Endothelial cell of umbilical vein (primary cell): ENCODE measurements around the gene SORCS2. TPM values are rescaled to one million over a fixed set of nuclear protein-coding genes. Genes with fewer than 3 reads are reported as not detected.

ENCODE experiments used
- BruUV-seq: library from RNA; stranded (reverse); fragments of 400-500 nt; replicated peaks from 2 replicates; lab custom pipeline; 2021; lab: Mats Ljungman, UMichigan
- CTCF ChIA-PET: fragments of 300-600, 350-600 bp; sonication (Branson Sonifier 250); formaldehyde crosslinking; loops from one replicate; lab custom pipeline; 2021; ENCODE audit warnings: antibody characterized with exemption, inconsistent platforms; lab: Charles Lee
- POLR2A ChIA-PET: fragments of 300-600, 350-600 bp; sonication (Branson Sonifier 250); formaldehyde crosslinking; loops from one replicate; lab custom pipeline; 2021; ENCODE audit warnings: antibody characterized with exemption, inconsistent platforms; lab: Charles Lee
- DNase-seq: peaks from one replicate; pipeline ENCODE4 v3.0.0-alpha.2; 2011; ENCODE audit warnings: low read depth, low spot score
- FAIRE-seq: peaks from 2 replicates; lab custom pipeline; 2011; peaks lifted over from hg19 to GRCh38; lab: Jason Lieb, UNC
- H2AFZ ChIP-seq: 2 replicates; pipeline ENCODE4 v1.6.0; 2012; ENCODE audit warnings: low read depth, low read length, control low read depth, inconsistent platforms
- H3K27ac ChIP-seq: 2 replicates; pipeline ENCODE4 v1.5.1; 2011; ENCODE audit warnings: low read depth, mild to moderate bottlenecking, control low read depth, low read length, moderate library complexity; ENCODE audit not compliant: insufficient read depth
- H3K27me3 ChIP-seq, 2 experiments: 2 replicates each; pipeline versions ENCODE4 v1.6.0 to v1.6.1; 2011; ENCODE audit warnings: low read length in 2 of 2, mixed read lengths in 1 of 2; ENCODE audit not compliant: control insufficient read depth in 2 of 2, insufficient read depth in 2 of 2
- H3K36me3 ChIP-seq, 2 experiments: 2 replicates in 1 of 2; 3 replicates in 1 of 2; pipeline ENCODE4 v1.5.1; 2011; ENCODE audit warnings: low read length in 2 of 2, mild to moderate bottlenecking in 1 of 2, moderate library complexity in 1 of 2; ENCODE audit not compliant: control insufficient read depth in 2 of 2, insufficient read depth in 2 of 2; ENCODE audit errors: extremely low read depth in 1 of 2
- H3K4me1 ChIP-seq: 3 replicates; pipeline ENCODE4 v1.5.1; 2011; ENCODE audit warnings: mild to moderate bottlenecking, low read length; ENCODE audit not compliant: control insufficient read depth, insufficient read depth; ENCODE audit errors: extremely low read depth
- H3K4me2 ChIP-seq: 2 replicates; pipeline ENCODE4 v1.6.1; 2011; ENCODE audit warnings: low read length, control low read depth, mixed read lengths; ENCODE audit not compliant: insufficient read depth
- H3K4me3 ChIP-seq, 3 experiments: fragments of 200-600 bp in 1 of 3; sonication (generic), shearing (Covaris generic) in 1 of 3; replicated peaks in 1 of 3; 2 replicates each; pipeline ENCODE4 v1.5.1; 2011 to 2016; ENCODE audit warnings: control low read depth in 3 of 3, low read length in 3 of 3, mild to moderate bottlenecking in 2 of 3, inconsistent platforms in 1 of 3, low read depth in 1 of 3, moderate library complexity in 1 of 3; ENCODE audit not compliant: insufficient read depth in 1 of 3
- H3K79me2 ChIP-seq: 2 replicates; pipeline ENCODE4 v1.6.0; 2012; ENCODE audit warnings: low read length, inconsistent platforms; ENCODE audit not compliant: control insufficient read depth, insufficient read depth
- H3K9ac ChIP-seq: replicated peaks from 2 replicates; pipeline ENCODE3; 2011; ENCODE audit warnings: low read length, control low read depth; ENCODE audit not compliant: insufficient read depth; ENCODE audit errors: extremely low read depth
- H3K9me1 ChIP-seq: replicated peaks from 3 replicates; pipeline ENCODE4 v1.6.0; 2011; ENCODE audit warnings: mild to moderate bottlenecking, low read length; ENCODE audit not compliant: control insufficient read depth, insufficient read depth; ENCODE audit errors: extremely low read depth
- H3K9me3 ChIP-seq: replicated peaks from 2 replicates; pipeline ENCODE4 v1.5.1; 2012; ENCODE audit warnings: low read length, inconsistent platforms; ENCODE audit not compliant: control insufficient read depth, insufficient read depth
- H4K20me1 ChIP-seq: replicated peaks from 2 replicates; pipeline ENCODE3; 2011; ENCODE audit warnings: mild to moderate bottlenecking, low read length; ENCODE audit not compliant: control insufficient read depth, insufficient read depth; ENCODE audit errors: extremely low read depth
- EZH2 ChIP-seq: IDR thresholded peaks from 2 replicates; pipeline ENCODE4 v1.6.1; 2012; ENCODE audit warnings: borderline replicate concordance, low read depth, mild to moderate bottlenecking, moderate library complexity, low read length, inconsistent platforms; ENCODE audit not compliant: severe bottlenecking
- FOS ChIP-seq: IDR thresholded peaks from 2 replicates; pipeline ENCODE4 v1.6.1; 2011; ENCODE audit warnings: mild to moderate bottlenecking, low read length, moderate library complexity, borderline replicate concordance; ENCODE audit not compliant: insufficient read depth
- GATA2 ChIP-seq: IDR thresholded peaks from 2 replicates; pipeline ENCODE4 v1.7.0; 2011; ENCODE audit warnings: low read depth, mild to moderate bottlenecking, moderate library complexity, mixed read lengths, low read length; ENCODE audit not compliant: insufficient read length, insufficient read depth
- JUN ChIP-seq: IDR thresholded peaks from 2 replicates; pipeline ENCODE4 v1.6.1; 2011; ENCODE audit warnings: borderline replicate concordance, low read depth; ENCODE audit not compliant: insufficient read length, insufficient read depth
- MYC ChIP-seq: IDR thresholded peaks from one replicate; pipeline ENCODE4 v1.6.1; 2011; ENCODE audit warnings: mild to moderate bottlenecking, low read depth, low read length
- POLR2A ChIP-seq: IDR thresholded peaks from 2 replicates; pipeline ENCODE4 v1.6.1; 2012; ENCODE audit warnings: low read depth, mild to moderate bottlenecking, control low read depth, low read length
- POLR2AphosphoS5 ChIP-seq: IDR thresholded peaks from 2 replicates; pipeline ENCODE4 v1.6.1; 2012; ENCODE audit warnings: low read depth, mild to moderate bottlenecking, control low read depth, low read length, moderate library complexity; ENCODE audit not compliant: insufficient read depth
- dilution Hi-C: fragments of 300-500 bp; cut with MboI; formaldehyde crosslinking; loops from one replicate; pipeline ENCODE4 v1.15.0; 2019; ENCODE audit warnings: low sequenced_read_pairs; ENCODE audit not compliant: extremely low pct_ligation_motif_present
- intact Hi-C: fragments of 100-400 bp; cut with micrococcal nuclease; formaldehyde crosslinking; loops from one replicate; pipeline ENCODE4 v1.10.0; 2022
- polyA plus RNA-seq, 4 experiments: library from polyadenylated mRNA; depleted of rRNA in 3 of 4; stranded (reverse) in 3 of 4; unstranded in 1 of 4; fragments of >200 nt; gene quantifications; 2 replicates each; pipeline versions ENCODE4 v1.2.1 to v1.2.3, GENCODE V29; 2011 to 2012; ENCODE audit warnings: missing spikeins in 1 of 4
- total RNA-seq: library from RNA; stranded (reverse); gene quantifications from 2 replicates; pipeline ENCODE4 v1.2.3, GENCODE V29; 2021
- TF ChIP-seq, protein P1 (sequence below): IDR thresholded peaks from 2 replicates; pipeline ENCODE4 v1.6.1; 2011; ENCODE audit not compliant: insufficient read depth, insufficient read length
- TF ChIP-seq, protein P2 (sequence below), 2 donors: IDR thresholded peaks; 1 replicate in 1 of 2; 2 replicates in 1 of 2; pipeline ENCODE4 v1.5.1; 2011; ENCODE audit warnings: low read length in 2 of 2, mild to moderate bottlenecking in 2 of 2, moderate library complexity in 2 of 2, control low read depth in 1 of 2, inconsistent platforms in 1 of 2, low read depth in 1 of 2; ENCODE audit not compliant: insufficient read depth in 1 of 2; ENCODE audit errors: extremely low read depth in 1 of 2

SORCS2 gene
- total and polyA plus RNA-seq, 2 donors (not counting 3 experiments of a cell fraction or from before 2014, with no cell fraction given): not detected

DNA sequence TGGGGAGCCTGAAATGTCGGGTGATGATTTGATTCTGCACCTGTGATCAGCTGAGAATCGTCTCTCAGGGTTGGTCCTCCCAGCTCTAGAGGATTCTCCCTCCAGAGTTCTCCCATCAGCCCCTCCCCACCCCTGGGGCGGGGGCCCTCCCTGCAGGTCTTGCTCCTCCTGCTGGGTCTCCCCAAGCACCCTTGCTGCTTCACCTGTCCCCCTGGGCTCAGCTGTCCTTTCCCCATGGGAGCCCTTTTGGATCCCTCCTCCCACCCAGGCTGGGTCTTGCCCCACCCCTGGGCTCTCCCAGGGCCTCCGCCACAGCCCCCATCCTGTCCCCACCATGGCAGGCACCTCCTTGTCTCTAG lies 220.2 kb downstream of the SORCS2 start:
- Histone ChIP-seq H3K9me1 (no peaks in the 10 kb centered on the region), H3K36me3 (no peaks in the 10 kb centered on the region), H3K4me1 (no peaks in the 10 kb centered on the region), H3K9ac (no peak overlapping the region), H3K9me3 (no peaks in the 10 kb centered on the region), H3K4me3 (no peak overlapping the region), H4K20me1 (no peaks in the 10 kb centered on the region), H3K27me3 (no peaks in the 10 kb centered on the region), H3K27ac (no peak overlapping the region), H3K4me2 (no peak overlapping the region), H2AFZ (no peak overlapping the region), H3K79me2 (no peaks in the 10 kb centered on the region)
- no peak for FAIRE-seq
- intact Hi-C loops: no loop called here
- dilution Hi-C loops: no loop called here
- BruUV-seq: no TSS peak
- TF ChIP-seq EZH2 (no peak), MYC (no peak), FOS (no peak), POLR2AphosphoS5 (no peak), POLR2A (no peak), GATA2 (no peak), JUN (no peak)
- TF ChIP-seq, protein P1, sequence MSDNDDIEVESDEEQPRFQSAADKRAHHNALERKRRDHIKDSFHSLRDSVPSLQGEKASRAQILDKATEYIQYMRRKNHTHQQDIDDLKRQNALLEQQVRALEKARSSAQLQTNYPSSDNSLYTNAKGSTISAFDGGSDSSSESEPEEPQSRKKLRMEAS: no peak
- TF ChIP-seq, protein P2, sequence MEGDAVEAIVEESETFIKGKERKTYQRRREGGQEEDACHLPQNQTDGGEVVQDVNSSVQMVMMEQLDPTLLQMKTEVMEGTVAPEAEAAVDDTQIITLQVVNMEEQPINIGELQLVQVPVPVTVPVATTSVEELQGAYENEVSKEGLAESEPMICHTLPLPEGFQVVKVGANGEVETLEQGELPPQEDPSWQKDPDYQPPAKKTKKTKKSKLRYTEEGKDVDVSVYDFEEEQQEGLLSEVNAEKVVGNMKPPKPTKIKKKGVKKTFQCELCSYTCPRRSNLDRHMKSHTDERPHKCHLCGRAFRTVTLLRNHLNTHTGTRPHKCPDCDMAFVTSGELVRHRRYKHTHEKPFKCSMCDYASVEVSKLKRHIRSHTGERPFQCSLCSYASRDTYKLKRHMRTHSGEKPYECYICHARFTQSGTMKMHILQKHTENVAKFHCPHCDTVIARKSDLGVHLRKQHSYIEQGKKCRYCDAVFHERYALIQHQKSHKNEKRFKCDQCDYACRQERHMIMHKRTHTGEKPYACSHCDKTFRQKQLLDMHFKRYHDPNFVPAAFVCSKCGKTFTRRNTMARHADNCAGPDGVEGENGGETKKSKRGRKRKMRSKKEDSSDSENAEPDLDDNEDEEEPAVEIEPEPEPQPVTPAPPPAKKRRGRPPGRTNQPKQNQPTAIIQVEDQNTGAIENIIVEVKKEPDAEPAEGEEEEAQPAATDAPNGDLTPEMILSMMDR (IDR thresholded peaks at IDR 0.05; ENCODE audit: extremely low read depth in 1 of 2, insufficient read depth in 1 of 2, low read depth in 1 of 2, low read length in 2 of 2): no peak
- DNase-seq: no peak
- ChIA-PET POLR2A (no interaction called here), CTCF (no interaction called here)
